Esophagus muscularis mucosa (tissue), 3 donors: ENCODE data around the gene NEURL3.

Experiments used
- CTCF ChIP-seq, 3 experiments: fragments of 200-600 bp in 2 of 3; fragments of 450-650 bp in 1 of 3; sonication (generic) in 2 of 3; IDR thresholded peaks; one replicate each; pipeline ENCODE4 v1.5.1; 2017 to 2019; ENCODE audit warnings: antibody characterized with exemption in 3 of 3, mild to moderate bottlenecking in 2 of 3, moderate library complexity in 1 of 3
- POLR2A ChIP-seq: fragments of 450-650 bp; IDR thresholded peaks from one replicate; pipeline ENCODE4 v1.6.1; 2017; ENCODE audit warnings: antibody characterized with exemption, moderate library complexity, mild to moderate bottlenecking, low read depth

GRCh38 chr2:96525211-96525507 is 20.0 kb upstream of the NEURL3 start:
- TF ChIP-seq POLR2A = no peak
- no peak for TF ChIP-seq CTCF (IDR thresholded peaks at IDR 0.05)
